ENCODE data around the gene KCNK6.

KCNK6 gene

DNA sequence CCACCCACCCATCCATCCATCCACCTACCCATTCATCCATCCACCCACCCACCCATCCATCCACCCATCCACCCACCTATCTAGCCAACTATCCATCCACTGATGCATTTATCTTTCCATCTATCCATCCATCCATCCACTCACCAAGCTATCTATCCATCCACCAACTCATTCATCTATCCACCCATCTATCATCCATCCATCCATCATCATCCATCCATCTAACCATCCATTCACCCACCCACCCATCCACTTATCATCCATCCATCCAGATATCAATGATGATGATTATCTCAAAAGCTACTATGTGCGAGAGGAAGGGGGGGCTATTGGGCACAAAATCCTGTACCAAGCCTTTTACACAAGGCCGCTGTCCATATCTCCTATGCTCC lies 9.4 kb upstream of the KCNK6 start:
- in situ Hi-C loops (cut with MboI; ENCODE audit: low sequenced_read_pairs, unreplicated experiment) = no loop called here
- TF ChIP-seq, protein P1, sequence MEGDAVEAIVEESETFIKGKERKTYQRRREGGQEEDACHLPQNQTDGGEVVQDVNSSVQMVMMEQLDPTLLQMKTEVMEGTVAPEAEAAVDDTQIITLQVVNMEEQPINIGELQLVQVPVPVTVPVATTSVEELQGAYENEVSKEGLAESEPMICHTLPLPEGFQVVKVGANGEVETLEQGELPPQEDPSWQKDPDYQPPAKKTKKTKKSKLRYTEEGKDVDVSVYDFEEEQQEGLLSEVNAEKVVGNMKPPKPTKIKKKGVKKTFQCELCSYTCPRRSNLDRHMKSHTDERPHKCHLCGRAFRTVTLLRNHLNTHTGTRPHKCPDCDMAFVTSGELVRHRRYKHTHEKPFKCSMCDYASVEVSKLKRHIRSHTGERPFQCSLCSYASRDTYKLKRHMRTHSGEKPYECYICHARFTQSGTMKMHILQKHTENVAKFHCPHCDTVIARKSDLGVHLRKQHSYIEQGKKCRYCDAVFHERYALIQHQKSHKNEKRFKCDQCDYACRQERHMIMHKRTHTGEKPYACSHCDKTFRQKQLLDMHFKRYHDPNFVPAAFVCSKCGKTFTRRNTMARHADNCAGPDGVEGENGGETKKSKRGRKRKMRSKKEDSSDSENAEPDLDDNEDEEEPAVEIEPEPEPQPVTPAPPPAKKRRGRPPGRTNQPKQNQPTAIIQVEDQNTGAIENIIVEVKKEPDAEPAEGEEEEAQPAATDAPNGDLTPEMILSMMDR (IDR thresholded peaks at IDR 0.05; ENCODE audit: borderline replicate concordance, control extremely low read depth, extremely low read depth, insufficient read depth, missing control alignments) = no peak
- no peak for DNase-seq (ENCODE audit: low spot score)

DNA sequence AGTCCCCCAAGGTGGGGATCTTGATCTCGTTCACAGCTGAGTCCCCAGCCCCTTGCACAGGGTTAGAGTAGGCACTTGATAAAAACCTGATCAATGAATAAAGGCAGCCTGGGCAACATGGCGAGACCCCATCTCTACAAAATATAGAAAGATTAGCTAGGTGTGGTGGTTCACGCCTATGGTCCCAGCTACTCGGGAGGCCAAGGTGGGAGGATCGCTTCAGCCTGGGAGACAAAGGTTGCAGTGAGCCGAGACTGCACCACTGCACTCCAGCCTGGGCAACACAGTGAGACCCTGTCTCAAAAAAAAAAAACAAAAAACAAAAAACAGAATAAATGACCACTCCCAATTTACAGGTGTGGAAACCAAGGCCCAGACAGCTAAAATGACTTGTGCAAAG lies 8.7 kb upstream of the KCNK6 start:
- TF ChIP-seq, protein P1 (IDR thresholded peaks at IDR 0.05; ENCODE audit: borderline replicate concordance, control extremely low read depth, extremely low read depth, insufficient read depth, missing control alignments) = no peak
- no peak for DNase-seq (ENCODE audit: low spot score)
- in situ Hi-C loops (cut with MboI; ENCODE audit: low sequenced_read_pairs, unreplicated experiment) = no loop called here

DNA sequence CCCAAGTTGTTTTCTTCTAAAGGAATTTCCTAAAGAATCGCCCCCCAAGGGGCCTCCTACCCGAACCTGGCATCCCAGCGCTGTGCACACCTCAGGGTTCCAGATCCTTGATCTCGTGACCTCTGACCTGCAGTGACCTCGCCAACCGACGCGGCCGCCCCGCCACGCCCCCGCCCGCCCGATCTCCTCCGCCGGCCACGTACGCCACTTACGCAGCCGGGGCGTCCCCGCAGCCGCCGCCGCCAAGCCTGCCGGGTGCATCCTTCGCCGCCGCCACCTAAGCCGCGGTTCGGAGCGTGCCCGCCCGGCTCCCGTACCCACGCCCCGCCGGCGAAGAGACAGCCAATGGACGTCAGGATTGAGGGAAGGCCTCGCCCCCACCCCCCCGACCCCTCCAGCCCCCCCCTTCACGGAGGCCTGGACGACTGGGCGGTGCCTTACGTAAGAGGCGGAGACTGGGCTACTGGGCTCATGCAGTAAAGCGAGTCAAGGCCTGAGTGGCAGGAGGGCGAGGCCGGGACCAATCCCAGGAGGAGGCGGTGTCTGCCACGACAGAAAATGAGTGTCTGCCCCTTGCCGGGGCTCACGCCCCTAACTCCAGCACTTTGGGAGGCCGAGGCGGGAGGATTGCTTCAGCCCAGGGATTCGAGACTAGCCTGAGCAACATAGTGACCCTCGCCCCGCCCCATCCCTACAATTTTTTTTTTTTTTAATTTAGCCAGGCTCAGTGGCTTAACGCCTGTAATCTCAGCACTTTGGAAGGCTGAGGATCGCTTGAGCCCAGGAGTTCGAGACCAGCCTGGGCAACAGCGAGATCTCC lies 3.8 kb upstream of the KCNK6 start, which contains the start of gene YIF1B:
TSS of gene YIF1B (minus strand) at position 291 of the 820 bp plus-strand sequence. CDS start at position 261, 30 bp downstream.
- TF ChIP-seq, protein P1 (IDR thresholded peaks at IDR 0.05; ENCODE audit: borderline replicate concordance, control extremely low read depth, extremely low read depth, insufficient read depth, missing control alignments) = no peak
- DNase-seq (ENCODE audit: low spot score) = peak; percentile 99
- in situ Hi-C loops (cut with MboI; ENCODE audit: low sequenced_read_pairs, unreplicated experiment) = no loop called here

DNA sequence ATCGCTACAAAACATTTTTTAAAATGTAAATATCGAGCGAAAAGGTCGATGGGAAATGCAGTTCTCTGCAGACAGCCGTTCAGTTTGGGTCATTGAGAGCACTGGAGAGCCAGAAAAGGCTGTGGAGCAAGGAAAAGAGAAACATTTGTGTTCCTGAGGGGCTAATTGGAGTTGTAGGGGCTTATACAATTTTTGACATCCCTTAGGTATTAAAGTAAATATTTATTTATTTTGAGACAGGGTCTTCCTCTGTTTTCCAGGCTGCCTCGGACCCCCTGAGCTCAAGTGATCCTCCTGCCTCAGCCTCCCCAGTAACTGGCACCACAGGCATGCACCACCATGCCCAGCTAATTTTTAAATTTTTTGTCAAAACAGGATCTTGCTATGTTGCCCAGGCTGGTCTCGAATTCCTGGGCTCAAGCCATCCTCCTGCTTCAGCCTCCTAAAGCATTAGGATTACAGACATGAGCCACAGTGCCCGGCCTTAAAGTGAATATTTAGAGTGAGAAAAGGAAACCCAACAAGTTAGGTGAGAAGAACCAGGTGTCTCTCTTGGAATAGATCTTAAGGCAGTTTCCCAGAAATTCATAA lies 3.1 kb upstream of the KCNK6 start:
- TF ChIP-seq, protein P1 (IDR thresholded peaks at IDR 0.05; ENCODE audit: borderline replicate concordance, control extremely low read depth, extremely low read depth, insufficient read depth, missing control alignments) = no peak
- no peak for DNase-seq (ENCODE audit: low spot score)
- in situ Hi-C loops (cut with MboI; ENCODE audit: low sequenced_read_pairs, unreplicated experiment) = no loop called here

DNA sequence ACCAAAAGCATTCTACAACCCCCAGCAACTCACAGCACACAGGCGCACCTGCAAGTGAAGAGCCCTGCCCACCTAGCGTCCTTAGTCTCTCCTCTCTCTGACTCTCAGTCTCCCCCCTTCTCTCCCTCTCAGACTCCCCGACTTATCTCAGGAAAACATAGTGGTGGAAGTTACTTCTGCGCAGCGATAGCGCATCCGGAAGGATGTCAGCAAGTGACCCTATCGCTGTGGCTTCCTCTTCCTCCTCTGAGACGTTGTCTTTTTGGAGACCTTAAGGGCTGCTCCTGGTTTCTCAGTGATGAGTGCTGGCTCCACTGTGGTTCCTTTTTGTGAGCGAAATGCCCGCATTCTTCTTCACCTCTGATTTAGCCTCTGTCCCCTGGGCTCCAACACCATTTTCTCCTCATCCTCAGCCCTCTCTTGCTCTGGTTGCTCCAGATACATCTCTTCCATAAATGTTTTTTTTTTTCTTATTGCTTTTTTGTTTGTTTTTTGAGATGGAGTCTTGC lies 2.5 kb upstream of the KCNK6 start:
- in situ Hi-C loops (cut with MboI; ENCODE audit: low sequenced_read_pairs, unreplicated experiment) = no loop called here
- DNase-seq (ENCODE audit: low spot score) = no peak
- TF ChIP-seq, protein P1 (IDR thresholded peaks at IDR 0.05; ENCODE audit: borderline replicate concordance, control extremely low read depth, extremely low read depth, insufficient read depth, missing control alignments) = no peak

DNA sequence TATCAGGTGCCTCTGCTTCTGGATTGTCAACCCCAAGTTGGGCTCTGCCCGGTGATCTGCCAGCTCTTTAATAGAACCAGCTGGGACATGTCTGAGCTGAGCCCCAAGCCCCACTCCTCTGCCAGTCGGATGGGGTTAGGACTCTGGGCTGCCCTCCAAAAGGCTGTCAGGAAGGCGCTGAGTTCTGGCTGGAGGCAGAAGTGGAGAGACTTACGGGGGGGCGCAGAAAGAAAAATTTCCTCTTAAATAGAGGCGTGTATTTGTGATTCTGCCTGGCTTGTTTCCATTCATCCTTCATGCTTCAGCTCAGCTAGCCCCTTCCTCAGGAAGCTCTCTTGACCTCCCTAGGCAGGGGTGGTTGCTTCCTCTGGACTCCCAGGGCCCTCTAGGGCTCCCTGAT lies 985 bp upstream of the KCNK6 start:
- TF ChIP-seq, protein P1 (IDR thresholded peaks at IDR 0.05; ENCODE audit: borderline replicate concordance, control extremely low read depth, extremely low read depth, insufficient read depth, missing control alignments) = no peak
- no peak for DNase-seq (ENCODE audit: low spot score)

More for the DNA sequence above, 985 bp upstream of the KCNK6 start:
- in situ Hi-C loops (cut with MboI; ENCODE audit: low sequenced_read_pairs, unreplicated experiment) = no loop called here

Measured in GM13976 (cell line).